ENCODE data around the gene ARL3. TPM values are rescaled to one million over a fixed set of nuclear protein-coding genes. Genes with fewer than 3 reads are reported as not detected.

The ARL3 gene
- total and polyA plus RNA-seq, 2 of the 4 experiments (the other 2 are of a cell fraction) = 5.0 to 14.3 TPM

DNA sequence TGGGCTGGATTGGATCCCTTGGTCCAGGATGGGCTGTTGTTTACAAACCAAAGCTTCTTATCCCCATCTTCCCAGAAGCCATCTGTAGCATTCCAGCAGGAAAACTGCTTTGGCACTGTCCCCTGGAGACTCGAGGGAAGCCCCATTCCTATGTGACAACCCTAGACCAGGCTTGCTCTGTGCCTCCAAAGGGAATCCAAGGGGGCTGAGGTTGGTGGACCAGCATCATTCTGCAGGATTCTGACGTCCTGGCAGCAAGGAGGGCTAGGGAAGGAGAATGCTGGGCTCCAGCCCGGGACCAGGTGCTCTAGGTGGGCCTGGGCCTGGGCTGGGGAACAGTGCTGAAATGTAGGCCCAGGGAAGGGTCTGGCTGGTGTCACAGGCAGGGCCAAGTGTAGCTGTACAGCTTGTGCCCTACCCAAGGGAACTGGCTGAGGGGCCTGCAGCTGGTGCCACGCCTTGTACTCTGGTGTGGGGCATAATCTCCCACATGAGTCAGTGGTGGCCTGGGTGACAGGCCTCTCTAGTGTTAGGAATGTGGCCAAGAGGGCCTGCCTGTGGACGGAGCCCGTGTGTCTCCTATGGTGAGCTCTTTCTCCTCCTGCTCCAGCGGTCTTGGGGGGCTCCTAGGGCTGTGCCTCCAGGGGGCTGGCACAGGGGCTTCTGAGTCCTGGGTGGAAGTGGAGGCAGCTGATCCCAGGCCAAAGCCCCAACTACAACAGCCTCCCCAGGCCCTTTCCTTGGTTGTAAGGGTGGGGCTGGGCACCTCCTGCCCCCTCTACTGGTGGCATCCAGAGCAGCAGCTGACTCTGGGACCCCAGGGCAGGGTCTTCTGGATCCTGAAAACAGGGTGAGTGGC, 44.8 kb downstream of the ARL3 start:
- Histone ChIP-seq H2BK120ac (ENCODE audit: low read depth, low read length) (peak overlapping the region; percentile 74), H2AFZ (replicated peaks; ENCODE audit: low read length, poor library complexity) (peak overlapping the region; percentile 71), H2AK9ac (replicated peaks; ENCODE audit: low read depth, low read length, poor library complexity) (peak overlapping the region; percentile 73), H2BK15ac (ENCODE audit: low read depth, low read length) (peak overlapping the region; percentile 66; the same call in 1 of the 3 replicates), H3K36me3 (ENCODE audit: control insufficient read depth, insufficient read depth, low read length) (no peaks in the 10 kb centered on the region), H2BK5ac (ENCODE audit: low read depth, low read length, poor library complexity, severe bottlenecking) (peak overlapping the region; percentile 9), H4K20me1 (ENCODE audit: insufficient read depth, low read length) (no peaks in the 10 kb centered on the region), H3K56ac (ENCODE audit: extremely low read depth, insufficient read depth, low read length) (no peak overlapping the region), H3K4ac (ENCODE audit: low read depth, low read length) (peak overlapping the region; percentile 70), H3K4me3 (ENCODE audit: insufficient read depth, low read depth, low read length) (no peak overlapping the region), H3K27ac (ENCODE audit: insufficient read depth, low read length) (no peak overlapping the region), H3K18ac (ENCODE audit: low read depth, low read length) (no peak overlapping the region), H3K9me3 (ENCODE audit: control insufficient read depth, insufficient read depth, low read length) (no peaks in the 10 kb centered on the region), H3K23ac (ENCODE audit: low read depth, low read length) (0 out of 2 replicates have a peak overlapping the region, but pooled peaks have one; percentile 12), H4K91ac (ENCODE audit: insufficient read depth, low read depth, low read length) (peak overlapping the region; percentile 13), H2BK20ac (ENCODE audit: low read depth, low read length) (0 out of 2 replicates have a peak overlapping the region, but pooled peaks have one; percentile 38), H3K4me2 (ENCODE audit: low read depth, low read length) (no peak overlapping the region), H3K27me3 (ENCODE audit: control insufficient read depth, insufficient read depth, low read length) (no peaks in the 10 kb centered on the region), H4K5ac (ENCODE audit: low read depth, low read length) (no peak overlapping the region; the same call in 1 of the 2 replicates), H3K4me1 (ENCODE audit: control insufficient read depth, insufficient read depth, low read length) (peaks cover 23% of the 10 kb centered on the region), H2AK5ac (ENCODE audit: low read depth, low read length) (peak overlapping the region; percentile 49), H3K79me1 (ENCODE audit: low read depth in 1 of 2, low read length in 2 of 2) (peaks cover 0 to 17% of the 10 kb centered on the region in 2 experiments; a peak in 2 of 4 replicates), H3K9ac (ENCODE audit: low read depth, low read length) (no peak overlapping the region), H3K14ac (replicated peaks; ENCODE audit: low read depth, low read length) (no peak overlapping the region; the same call in 1 of the 2 replicates), H3K9me1 (ENCODE audit: insufficient read depth, low read length) (peaks cover 16% of the 10 kb centered on the region), H4K8ac (ENCODE audit: low read depth in 2 of 2, low read length in 2 of 2) (peak overlapping the region in 1 of 2 experiments; percentile 69; a peak in 1 of 4 replicates)
- ATAC-seq (ENCODE audit: low read depth) = peak; percentile 40
- in situ Hi-C loops (cut with MboI; ENCODE audit: low sequenced_read_pairs) (no loop called here), intact Hi-C loops (cut with micrococcal nuclease) (no loop called here), dilution Hi-C loops (cut with HindIII; ENCODE audit: low sequenced_read_pairs, unreplicated experiment) (no loop called here)
- no peak for TF ChIP-seq MXI1 (IDR thresholded peaks at IDR 0.05; ENCODE audit: borderline replicate concordance, low read depth, low read length)
- TF ChIP-seq SMC3 (IDR thresholded peaks at IDR 0.05; ENCODE audit: low read depth, low read length) = no peak
- no peak for TF ChIP-seq NFE2L2 (IDR thresholded peaks at IDR 0.05; ENCODE audit: low read depth, low read length)
- TF ChIP-seq MAZ (IDR thresholded peaks at IDR 0.05; ENCODE audit: borderline replicate concordance, low read depth, low read length) = no peak
- TF ChIP-seq, protein P1, sequence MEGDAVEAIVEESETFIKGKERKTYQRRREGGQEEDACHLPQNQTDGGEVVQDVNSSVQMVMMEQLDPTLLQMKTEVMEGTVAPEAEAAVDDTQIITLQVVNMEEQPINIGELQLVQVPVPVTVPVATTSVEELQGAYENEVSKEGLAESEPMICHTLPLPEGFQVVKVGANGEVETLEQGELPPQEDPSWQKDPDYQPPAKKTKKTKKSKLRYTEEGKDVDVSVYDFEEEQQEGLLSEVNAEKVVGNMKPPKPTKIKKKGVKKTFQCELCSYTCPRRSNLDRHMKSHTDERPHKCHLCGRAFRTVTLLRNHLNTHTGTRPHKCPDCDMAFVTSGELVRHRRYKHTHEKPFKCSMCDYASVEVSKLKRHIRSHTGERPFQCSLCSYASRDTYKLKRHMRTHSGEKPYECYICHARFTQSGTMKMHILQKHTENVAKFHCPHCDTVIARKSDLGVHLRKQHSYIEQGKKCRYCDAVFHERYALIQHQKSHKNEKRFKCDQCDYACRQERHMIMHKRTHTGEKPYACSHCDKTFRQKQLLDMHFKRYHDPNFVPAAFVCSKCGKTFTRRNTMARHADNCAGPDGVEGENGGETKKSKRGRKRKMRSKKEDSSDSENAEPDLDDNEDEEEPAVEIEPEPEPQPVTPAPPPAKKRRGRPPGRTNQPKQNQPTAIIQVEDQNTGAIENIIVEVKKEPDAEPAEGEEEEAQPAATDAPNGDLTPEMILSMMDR (conservative IDR thresholded peaks at IDR 0.05; ENCODE audit: low read depth, low read length) = peak; percentile 14; the same call in 1 of the 2 replicates
- 0 out of 2 replicates have a peak, but pooled peaks have one; percentile 22 for TF ChIP-seq FOS (IDR thresholded peaks at IDR 0.05; ENCODE audit: low read depth, low read length)
- 84% methylated on average over 2 of the region's 7 CpGs; no CpG with 5 or more reads in 1 of the 2 experiments for WGBS, 2 experiments (ENCODE audit: extremely low coverage in 2 of 2, insufficient read length in 1 of 2)
- DNase-seq = peak; percentile 43
- CTCF ChIA-PET = interaction anchor here (0.9 kb wide), 1 partner anchor 9 kb away, joined by 3 read pairs; no protein-coding TSS in a partner anchor
- BruUV-seq (replicated peaks) = no TSS peak
- POLR2A ChIA-PET (ENCODE audit: unreplicated experiment) = no interaction called here

Measured in IMR-90 (cell line).